Activated B cell treated with CpG ODN at 0.5 μM for 24 hours (primary cell): Measurements from ENCODE around the gene MYH7B. TPM values are rescaled to one million over a fixed set of nuclear protein-coding genes. Genes with fewer than 3 reads are reported as not detected.

Experiments
- ATAC-seq: fragments of 200-7000 bp; cut with Tn5 transposase; one replicate; pipeline ENCODE4 v1.10.0; 2021; ENCODE audit warnings: low read depth, mild to moderate bottlenecking, moderate library complexity
- CTCF ChIA-PET: fragments of 350-600 bp; sonication (Branson Sonifier 250); formaldehyde crosslinking; loops from one replicate; lab custom pipeline; 2021; ENCODE audit warnings: antibody characterized with exemption; lab: Charles Lee
- POLR2A ChIA-PET: fragments of 350-600 bp; sonication (Branson Sonifier 250); formaldehyde crosslinking; loops from one replicate; lab custom pipeline; 2021; ENCODE audit warnings: antibody characterized with exemption; lab: Charles Lee
- DNase-seq: peaks from one replicate; pipeline ENCODE4 v3.0.0; 2022
- H3K27ac Mint-ChIP-seq: one replicate; pipeline ENCODE4 v1.8.0; 2020; ENCODE audit warnings: mixed read lengths
- H3K27me3 Mint-ChIP-seq: one replicate; pipeline ENCODE4 v1.8.0; 2021; ENCODE audit warnings: mixed read lengths
- H3K36me3 Mint-ChIP-seq: one replicate; pipeline ENCODE4 v1.8.0; 2021; ENCODE audit warnings: low read depth, mixed read lengths
- H3K4me1 Mint-ChIP-seq: one replicate; pipeline ENCODE4 v1.8.0; 2021; ENCODE audit warnings: mixed read lengths
- H3K4me3 Mint-ChIP-seq: one replicate; pipeline ENCODE4 v1.8.0; 2020; ENCODE audit warnings: mild to moderate bottlenecking, mixed read lengths
- H3K9me3 Mint-ChIP-seq: one replicate; pipeline ENCODE4 v1.8.0; 2020; ENCODE audit warnings: mixed read lengths
- CTCF ChIP-seq: fragments of 200-600 bp; IDR thresholded peaks from one replicate; pipeline ENCODE4 v1.8.0; 2022; ENCODE audit warnings: antibody characterized with exemption, mild to moderate bottlenecking
- intact Hi-C: fragments of 100-400 bp; cut with micrococcal nuclease; formaldehyde crosslinking; loops from one replicate; pipeline ENCODE4 v1.15.1; 2024
- total RNA-seq: library from RNA; stranded (reverse); gene quantifications from 2 replicates; pipeline ENCODE4 v1.2.3, GENCODE V29; 2022

The MYH7B gene
- total RNA-seq, 1 donor from 2014 or later, result 0.35 TPM

GRCh38 chr20:34990661-34991214, 35.1 kb downstream of the MYH7B start:
- ATAC-seq (no peak), DNase-seq (no peak)
- intact Hi-C loops, result no loop called here
- no peaks in the 10 kb centered on the region for H3K27me3 Mint-ChIP-seq
- H3K4me3 Mint-ChIP-seq, result no peak overlapping the region
- CTCF ChIA-PET, result no interaction called here
- no peaks in the 10 kb centered on the region for H3K9me3 Mint-ChIP-seq
- TF ChIP-seq CTCF, result no peak
- POLR2A ChIA-PET, result no interaction called here
- H3K36me3 Mint-ChIP-seq, result peaks cover 20% of the 10 kb centered on the region
- H3K4me1 Mint-ChIP-seq, result no peaks in the 10 kb centered on the region
- no peak overlapping the region for H3K27ac Mint-ChIP-seq

- intact Hi-C loops, result no loop called here
- ATAC-seq, result no peak
- no peaks in the 10 kb centered on the region for H3K4me1 Mint-ChIP-seq
- no peaks in the 10 kb centered on the region for H3K27me3 Mint-ChIP-seq
- H3K36me3 Mint-ChIP-seq, result peaks cover 42% of the 10 kb centered on the region
- H3K9me3 Mint-ChIP-seq, result no peaks in the 10 kb centered on the region
- ChIA-PET POLR2A (no interaction called here), CTCF (no interaction called here)
- no peak overlapping the region for H3K27ac Mint-ChIP-seq
- no peak overlapping the region for H3K4me3 Mint-ChIP-seq
- TF ChIP-seq CTCF, result no peak
- DNase-seq, result no peak
Measured at GRCh38 chr20:34992751-34993417, 37.2 kb downstream of the MYH7B start.

GRCh38 chr20:34993941-34994508, 38.4 kb downstream of the MYH7B start:
- CTCF ChIA-PET, result no interaction called here
- H3K9me3 Mint-ChIP-seq, result no peaks in the 10 kb centered on the region
- DNase-seq (no peak), ATAC-seq (no peak)
- intact Hi-C loops, result no loop called here
- no peaks in the 10 kb centered on the region for H3K27me3 Mint-ChIP-seq
- peaks cover 53% of the 10 kb centered on the region for H3K36me3 Mint-ChIP-seq
- no peaks in the 10 kb centered on the region for H3K4me1 Mint-ChIP-seq
- no peak overlapping the region for H3K27ac Mint-ChIP-seq
- POLR2A ChIA-PET, result interaction anchor here (0.6 kb wide), 1 partner anchor 25 kb away, joined by 4 read pairs; no protein-coding TSS in a partner anchor
- H3K4me3 Mint-ChIP-seq, result no peak overlapping the region
- TF ChIP-seq CTCF, result no peak

GRCh38 chr20:34994509-34995131, 39.0 kb downstream of the MYH7B start:
- intact Hi-C loops, result no loop called here
- Mint-ChIP-seq H3K27me3 (no peaks in the 10 kb centered on the region), H3K4me1 (no peaks in the 10 kb centered on the region), H3K27ac (no peak overlapping the region), H3K9me3 (no peaks in the 10 kb centered on the region), H3K4me3 (no peak overlapping the region), H3K36me3 (peaks cover 58% of the 10 kb centered on the region)
- DNase-seq (no peak), ATAC-seq (no peak)
- no peak for TF ChIP-seq CTCF
- ChIA-PET POLR2A (interaction anchor here (0.6 kb wide), 1 partner anchor 25 kb away, joined by 4 read pairs; no protein-coding TSS in a partner anchor), CTCF (no interaction called here)

- intact Hi-C loops, result no loop called here
- no peak overlapping the region for H3K4me3 Mint-ChIP-seq
- ATAC-seq, result no peak
- no peaks in the 10 kb centered on the region for H3K27me3 Mint-ChIP-seq
- POLR2A ChIA-PET, result no interaction called here
- CTCF ChIA-PET, result no interaction called here
- no peaks in the 10 kb centered on the region for H3K9me3 Mint-ChIP-seq
- H3K4me1 Mint-ChIP-seq, result no peaks in the 10 kb centered on the region
- H3K36me3 Mint-ChIP-seq, result peaks cover 64% of the 10 kb centered on the region
- TF ChIP-seq CTCF, result no peak
- DNase-seq, result no peak
- H3K27ac Mint-ChIP-seq, result no peak overlapping the region
Measured at GRCh38 chr20:34995192-34995591, 39.5 kb downstream of the MYH7B start.
